NK-92 (cell line): ENCODE results near the gene ISCU.

Source experiments
- DNase-seq: peaks from one replicate; lab custom pipeline; 2025; ENCODE audit not compliant: unreplicated experiment; lab: John Stamatoyannopoulos, UW

Gene ISCU

DNA sequence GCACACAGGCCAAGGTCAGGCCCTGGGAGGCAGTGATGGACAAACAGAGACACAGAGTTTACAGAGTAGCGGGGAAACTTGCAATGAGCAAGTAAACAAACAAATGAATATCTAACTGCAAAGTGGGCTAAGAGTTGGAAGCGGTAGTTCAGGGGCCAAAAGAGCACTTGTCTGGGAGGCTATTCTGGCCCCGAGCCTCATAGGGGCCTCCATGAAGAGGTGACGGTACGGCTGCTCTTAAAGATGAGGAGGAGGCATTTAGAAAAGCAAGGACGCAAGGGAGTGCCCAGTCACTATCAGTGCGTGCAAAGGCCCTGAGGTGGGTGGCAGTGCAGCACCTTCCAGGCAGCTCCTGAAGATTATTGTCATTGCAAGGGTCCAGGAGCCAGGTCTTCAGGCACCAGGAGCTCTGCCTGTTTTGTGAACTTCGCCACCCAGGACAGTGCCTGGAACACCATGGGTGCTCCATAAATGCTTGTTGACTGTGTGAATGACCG is 39.9 kb downstream of the ISCU start:
- DNase-seq: no peak

DNA sequence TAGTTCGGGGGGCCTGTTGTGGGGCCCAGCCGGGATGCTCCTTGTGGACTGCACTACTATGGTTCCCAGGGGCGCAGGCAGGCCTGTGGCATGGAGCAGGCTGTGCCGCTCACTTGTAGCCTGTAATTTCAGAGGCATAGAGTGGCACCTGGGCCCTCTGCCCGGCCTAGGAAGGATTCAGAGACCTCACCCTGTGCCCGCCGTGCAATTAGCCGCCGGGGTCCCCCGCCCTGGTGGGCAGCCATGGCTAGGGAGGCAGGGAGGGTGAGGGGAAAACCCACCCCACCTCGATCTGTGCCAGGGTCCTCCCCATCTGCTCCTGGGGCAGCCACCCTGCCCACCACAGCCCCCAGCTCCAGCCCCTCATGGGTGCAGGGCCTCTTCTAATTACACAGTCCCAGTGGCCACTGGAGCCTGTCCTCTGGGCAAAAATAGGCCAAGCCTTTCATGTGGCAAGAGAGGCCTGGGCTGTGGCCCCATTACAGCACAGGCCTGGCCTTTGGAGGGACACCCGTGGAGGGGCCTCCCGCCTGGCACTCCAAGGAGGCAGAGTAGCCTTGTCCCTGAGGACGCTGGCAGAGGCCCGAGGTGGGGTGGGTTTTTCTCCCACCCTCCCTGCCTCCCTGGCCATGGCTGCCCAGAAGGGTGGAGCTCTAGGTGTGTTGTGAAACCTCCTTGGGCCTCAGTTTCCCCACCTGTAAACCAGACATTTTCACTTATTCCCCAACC is 40.7 kb downstream of the ISCU start:
- no peak for DNase-seq

DNA sequence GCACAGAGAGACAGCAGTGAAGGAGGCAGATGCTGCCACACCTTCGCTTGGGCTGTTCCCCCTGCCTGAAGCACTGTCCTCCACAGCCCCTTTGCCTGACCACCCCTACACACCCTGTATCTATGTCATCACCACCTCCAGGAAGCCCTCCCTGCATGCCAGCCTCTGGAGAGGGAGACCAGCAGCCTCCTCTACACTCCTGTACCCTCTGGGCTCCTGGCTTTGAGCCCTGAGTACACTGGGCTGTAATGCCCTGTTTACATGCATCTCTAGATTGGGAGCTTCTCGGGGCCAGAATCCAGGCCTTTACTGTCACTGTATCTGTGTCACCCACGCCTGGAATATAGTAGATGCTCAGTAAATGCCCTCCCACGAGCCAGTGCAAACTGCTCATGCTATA is 41.3 kb downstream of the ISCU start:
- no peak for DNase-seq

DNA sequence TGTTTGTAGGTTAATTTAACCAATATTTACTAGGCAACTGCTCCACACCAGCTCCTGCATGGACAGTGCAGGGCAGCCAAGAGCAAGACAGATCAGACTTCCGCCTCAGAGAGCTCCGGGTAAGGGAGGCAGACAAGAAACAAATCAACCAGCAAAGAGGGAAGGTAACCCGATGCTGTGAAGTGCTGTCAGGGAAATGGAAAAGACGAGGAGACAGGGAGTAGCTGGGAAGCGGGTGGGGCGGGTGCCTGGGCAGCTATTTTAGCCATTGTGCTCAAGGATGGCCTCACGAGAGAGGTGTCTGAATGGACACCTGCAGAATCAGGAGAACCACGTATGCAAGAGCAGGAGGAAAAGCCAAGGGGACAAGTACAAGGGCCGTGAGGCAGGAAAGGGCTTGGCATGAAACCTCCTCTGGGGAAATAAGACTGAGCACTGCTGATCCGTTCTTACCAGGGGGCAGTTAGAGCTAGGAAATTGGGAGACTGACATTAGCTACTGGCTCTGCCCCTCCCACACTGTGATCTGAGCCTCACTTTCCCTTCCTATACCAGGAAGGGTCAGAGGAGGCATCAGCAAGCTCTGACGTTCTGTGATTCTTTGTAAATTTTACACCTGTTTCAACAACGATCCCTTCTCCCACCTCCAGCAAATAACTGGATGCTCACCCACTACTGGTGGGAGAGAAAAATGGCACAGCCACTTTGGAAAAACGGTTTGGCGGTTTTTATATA is 42.0 kb downstream of the ISCU start:
- DNase-seq: no peak

DNA sequence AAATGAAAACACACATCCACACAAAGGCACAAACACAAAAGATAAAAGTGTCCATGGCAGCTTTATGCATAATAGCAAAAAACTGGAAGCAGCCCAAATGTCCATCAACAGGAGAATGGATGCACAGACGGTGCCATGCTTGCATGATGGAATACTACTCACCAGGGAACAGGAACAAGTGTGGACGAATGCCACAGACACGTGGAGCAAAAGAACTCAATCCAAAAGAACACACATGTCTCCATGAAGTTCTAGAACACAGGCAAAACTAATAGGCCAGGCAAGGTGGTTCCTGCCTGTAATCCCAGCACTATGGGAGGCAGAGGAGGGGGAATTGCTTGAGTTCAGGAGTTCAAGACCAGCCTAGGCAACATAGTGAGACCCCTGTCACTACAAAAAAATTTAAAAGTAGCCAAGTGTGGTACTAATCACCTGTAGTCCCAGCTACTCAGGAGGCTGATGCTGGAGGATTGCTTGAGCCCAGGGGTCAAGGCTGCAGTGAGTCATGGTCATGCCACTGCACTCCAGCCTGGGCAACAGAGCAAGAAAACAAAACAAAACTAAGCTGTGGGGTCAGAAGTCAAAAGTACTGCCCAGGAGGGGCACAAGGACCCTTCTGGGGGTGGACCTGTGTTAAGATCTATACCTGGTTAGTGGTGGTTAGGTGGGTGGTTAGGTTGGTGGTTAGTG is 42.7 kb downstream of the ISCU start:
- DNase-seq: no peak

DNA sequence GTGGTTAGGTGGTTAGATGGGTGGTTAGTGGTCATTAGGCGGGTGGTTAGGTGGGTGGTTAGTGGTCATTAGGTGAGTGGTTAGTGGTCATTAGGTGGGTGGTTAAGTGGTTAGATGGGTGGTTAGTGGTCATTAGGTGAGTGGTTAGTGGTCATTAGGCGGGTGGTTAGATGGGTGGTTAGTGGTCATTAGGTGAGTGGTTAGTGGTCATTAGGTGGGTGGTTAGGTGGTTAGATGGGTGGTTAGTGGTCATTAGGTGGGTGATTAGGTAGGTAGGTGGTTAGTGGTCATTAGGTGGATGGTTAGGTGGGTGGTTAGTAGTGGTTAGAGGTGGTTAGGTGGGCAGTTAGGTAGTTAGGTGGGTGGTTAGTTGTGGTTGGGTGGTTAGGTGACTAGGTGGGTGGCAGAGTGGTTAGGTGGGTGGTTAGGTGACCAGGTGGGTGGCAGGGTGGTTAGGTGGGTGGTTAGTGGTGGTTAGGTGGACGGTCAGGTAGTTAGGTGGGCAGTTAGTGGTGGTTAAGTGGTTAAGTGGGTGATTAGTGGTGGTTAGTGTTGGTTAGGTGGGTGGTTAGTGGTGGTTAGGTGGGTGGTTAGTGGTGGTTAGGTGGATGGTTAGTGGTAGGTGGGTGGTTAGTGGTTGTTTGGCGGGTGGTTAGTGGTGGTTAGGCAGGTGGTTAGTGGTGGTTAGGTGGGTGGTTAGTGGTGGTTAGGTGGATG is 43.5 kb downstream of the ISCU start:
- no peak for DNase-seq

DNA sequence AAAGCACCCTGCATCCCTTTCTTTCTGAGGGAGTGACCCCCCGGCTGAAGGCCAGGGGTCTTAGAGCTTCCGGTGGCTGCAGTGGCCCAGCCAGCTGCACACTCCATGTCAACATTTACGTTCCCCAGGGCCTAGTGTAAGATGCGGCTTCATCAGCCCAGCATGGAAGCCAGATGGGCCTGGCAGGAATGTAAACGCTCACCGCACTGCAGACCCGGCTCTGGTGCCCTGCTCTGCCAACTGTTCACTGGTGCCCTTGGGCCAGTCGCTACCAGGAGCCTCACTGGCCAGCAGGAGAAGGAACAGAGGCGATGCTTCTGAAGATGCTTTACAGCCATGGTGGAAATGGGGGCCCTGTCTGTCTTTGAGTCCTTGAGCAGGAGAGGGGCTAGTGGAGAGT is 44.1 kb downstream of the ISCU start:
- no peak for DNase-seq

DNA sequence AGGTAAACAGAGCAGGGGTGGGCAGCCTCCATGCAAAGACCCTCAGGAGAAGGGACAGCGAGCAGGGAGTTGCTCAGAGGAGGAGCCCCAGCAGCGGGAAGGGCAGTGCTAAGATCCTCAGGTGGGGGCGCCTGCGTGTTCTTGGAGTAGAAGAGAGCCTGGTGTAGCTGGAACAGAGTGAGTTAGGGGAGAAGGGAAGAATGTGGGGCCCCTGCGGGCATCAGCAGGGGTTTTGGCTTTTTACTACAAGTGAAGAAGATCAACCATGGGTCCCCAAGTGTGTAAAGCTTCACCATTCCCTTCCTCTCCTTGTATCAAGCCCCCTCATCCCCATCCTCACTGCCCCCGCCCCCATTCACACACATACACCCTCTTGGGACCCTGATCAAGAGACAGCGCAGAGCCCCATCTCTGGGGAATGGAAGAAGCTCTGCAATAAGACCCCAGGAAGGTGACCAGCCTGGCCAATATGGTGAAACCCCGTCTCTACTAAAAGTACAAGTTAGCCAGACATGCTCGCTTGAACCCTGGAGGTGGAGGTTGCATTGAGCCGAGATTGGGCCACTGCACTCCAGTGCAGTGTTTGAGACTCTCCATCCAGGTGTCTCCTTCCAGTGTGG is 45.7 kb downstream of the ISCU start:
- DNase-seq: no peak

DNA sequence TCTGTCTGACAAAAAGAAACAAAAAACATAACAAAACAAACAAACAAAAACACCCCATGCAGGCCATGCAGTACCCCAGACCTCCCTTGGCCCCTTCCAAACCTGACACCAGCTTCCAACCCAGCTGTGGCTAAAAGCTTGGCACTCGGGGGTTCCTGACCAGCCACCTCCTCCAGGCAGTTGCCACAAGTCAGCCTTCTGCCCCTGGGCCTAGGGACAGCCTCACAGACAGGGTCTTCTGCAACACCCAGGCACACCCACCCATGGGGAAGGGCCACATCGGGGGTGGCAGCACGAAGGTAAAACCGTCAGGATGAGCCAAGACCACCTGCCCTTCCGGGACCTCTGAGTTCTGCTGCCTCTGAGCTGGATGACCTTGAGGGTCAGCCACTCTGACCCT is 46.2 kb downstream of the ISCU start:
- no peak for DNase-seq

DNA sequence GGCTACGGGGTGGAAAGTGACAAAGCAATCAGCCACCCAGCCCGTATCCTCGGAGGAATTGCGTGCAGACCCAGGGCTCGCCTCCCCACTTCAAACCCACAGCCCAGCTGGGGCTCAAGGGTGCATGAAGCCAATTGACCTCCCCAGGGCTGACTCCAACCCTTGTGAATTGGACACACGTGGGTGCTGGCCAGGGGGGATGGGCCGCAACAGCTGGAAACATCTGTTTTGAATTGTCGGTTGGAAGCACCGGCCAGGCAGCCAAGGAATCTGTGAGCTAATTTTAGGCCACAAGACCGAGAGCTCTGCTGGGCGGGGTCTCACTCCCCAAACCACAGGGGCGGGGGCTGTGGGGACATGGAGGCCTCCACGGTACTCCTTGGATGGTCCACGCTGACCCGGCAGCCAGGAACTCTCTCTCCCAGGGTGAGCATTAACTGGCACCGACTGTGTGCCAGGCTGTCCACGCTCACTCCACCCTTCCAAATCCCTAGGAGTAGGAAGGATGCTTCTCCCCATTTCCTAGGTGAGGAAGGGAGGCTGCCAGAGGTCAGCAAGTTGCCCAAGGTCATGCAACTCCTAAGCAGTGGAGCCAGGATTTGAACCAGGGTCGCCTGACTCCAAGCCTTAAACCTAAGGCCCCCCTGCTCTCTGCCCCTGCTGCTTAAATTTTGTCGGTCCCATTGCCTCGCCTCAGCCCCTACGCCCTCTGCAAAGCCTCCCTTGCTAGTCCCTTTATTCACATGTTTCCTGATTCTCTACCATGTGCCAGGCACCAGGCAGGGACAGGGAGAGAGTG is 47.3 kb downstream of the ISCU start:
- DNase-seq: no peak

DNA sequence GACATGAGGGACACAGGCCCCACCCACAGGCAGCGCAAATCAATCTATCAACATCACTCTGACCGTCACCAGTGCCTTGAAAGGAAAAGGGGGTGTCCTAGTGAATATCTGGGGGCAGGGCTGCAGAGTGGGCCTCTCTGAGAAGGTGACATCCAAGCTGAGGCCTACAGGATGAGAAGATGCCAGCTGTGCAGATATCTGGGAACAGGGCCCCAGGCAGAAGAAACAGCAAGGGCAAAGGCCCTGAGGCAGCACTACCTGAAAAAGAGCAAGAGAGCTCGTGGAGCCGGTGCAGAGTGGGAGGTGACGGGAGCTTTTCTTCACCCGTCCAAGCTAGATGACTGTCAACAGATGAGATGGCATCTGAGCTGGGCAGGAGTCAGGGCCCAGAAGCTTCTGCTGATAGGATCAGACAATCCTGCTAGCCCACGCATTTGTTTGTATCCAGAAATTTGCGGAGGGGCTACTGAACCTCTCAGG is 48.0 kb downstream of the ISCU start:
- DNase-seq: no peak

DNA sequence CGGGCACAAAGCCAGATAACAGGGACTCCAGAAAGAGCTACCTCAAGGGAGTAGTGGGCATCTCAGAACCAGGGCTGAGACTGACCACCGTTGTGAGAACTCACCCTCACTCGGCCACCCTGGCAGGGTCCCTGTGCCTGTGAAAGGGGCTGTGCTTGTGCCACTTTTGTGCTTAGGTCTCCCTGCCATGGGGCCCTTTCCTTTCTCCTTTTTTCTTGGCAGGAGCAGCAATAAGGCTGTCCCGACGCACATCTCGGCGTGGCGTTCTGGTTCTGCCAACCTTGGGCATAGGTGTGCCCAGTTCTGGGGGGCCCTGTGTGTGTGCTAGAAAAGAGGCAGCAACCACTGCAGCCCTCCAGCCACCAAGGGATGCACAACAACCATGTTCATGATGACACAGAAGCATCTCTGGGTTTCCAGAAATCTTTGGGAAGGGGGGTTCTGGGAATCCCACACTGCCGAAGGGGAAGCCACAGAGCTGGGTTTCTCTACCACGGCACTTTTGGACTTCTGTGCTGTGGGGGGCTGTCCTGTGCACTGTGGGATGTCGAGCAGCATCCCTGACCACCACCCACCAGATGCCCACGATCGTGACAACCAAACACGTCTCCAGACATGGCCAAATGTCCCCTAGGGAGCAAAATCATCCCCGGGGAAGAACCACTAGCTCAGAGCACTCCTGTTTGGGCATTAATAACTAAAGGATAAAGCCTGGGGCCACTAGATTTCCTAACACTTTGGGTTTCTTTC is 48.6 kb downstream of the ISCU start:
- DNase-seq: no peak

DNA sequence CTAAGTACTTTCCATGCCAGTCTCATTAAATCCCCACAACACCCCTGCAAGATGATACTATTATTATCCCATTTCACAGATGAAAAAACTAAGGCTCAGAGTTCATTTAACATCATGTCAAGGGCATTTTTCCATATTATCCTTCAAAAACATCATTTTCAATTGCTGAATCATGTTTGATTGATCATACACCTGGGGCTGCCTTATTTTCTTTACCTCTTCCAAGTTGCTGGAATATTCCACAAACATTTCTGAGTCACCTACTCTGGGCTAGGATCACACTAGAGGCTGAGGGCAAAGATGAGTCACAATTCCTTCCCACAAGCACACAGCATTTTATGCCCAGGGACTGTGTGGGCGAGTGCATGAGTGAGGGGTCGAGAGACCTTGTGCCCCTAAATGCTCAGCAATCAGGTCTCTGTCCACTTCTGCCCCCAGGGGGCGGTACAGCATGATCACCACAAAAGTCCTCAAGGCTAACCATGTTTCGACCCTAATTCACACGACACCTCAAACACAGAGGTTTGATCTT is 49.6 kb downstream of the ISCU start:
- no peak for DNase-seq

DNA sequence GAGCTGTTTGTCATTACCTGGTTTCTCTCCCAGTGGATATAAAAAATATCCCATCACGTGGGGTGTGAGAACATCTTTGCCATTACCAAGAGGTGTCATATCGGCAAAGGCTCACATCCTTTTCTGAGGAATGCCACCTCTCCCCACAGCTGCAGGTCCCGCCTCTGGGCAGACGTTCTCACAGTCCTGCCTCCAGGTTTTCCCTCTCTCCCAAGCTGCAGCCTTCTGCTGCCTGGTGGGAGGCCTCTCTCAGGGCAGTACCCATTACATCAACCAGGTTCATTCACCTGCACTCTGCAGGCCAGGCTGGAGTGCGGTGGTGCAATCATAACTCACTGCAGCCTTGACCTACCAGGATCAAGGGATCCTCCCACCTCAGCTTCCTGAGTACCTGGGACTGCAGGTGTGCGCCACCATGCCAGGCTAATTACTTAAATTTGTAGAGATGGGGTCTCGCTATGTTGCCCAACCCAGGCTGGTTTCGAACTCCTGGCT is 50.4 kb downstream of the ISCU start:
- DNase-seq: no peak

DNA sequence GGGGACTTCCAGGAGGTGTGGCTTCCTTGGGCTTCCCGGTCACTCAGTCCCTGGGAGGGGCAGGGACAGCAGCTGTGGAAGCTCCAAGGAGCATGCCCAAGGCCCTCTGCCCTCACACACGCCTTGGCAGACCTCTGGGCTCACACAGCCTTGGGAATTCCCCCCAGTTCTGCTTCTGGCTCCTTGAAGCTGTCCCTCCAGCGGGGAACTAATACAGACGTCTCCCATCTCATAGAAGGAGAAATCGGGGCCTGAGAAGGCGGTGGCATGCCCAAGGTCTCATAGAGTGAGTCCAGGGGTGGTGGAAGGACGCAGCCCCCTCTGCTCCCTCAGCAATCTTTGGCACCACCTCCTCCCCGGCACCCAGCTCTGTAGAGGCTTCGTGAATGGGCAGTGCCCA is 51.2 kb downstream of the ISCU start:
- DNase-seq: no peak

DNA sequence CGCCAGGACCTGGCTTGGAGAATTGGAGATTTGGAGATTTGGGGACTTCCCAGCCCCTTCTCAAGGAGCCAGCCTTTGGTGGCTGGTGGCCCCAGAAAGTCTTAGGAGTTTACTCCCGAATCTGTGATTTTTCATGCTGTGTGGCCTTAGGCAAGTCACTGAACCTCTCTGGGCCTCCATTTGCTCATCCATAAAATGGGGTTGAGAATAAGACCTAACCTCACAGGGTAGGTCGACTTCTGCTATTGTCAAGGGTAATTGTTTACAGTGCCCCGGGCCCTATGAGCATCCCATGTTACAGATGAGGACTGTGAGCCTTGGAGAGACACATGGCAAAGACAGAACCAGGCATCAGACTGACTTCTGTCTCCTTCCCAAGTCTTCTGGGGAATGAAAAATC is 51.6 kb downstream of the ISCU start:
- no peak for DNase-seq

DNA sequence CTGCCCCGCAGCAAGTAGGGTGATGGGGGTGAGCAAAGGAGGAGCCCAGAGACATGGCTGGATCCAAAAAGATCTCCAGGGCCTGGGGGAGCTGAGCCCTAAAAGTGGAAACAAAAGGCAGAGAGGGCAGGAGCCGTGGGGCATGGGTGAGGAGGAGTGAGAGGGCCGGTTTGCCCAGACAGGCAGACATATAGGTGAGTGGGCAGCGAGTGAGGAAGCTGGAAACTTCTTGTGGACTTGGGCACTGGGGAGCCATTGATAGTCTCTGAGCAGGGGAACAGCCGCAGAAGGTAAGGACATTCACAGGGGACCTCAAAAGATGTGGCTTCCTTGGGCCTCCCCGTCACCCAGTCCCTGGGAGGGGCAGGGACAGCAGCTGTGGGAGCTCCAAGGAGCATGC is 52.2 kb downstream of the ISCU start:
- no peak for DNase-seq

DNA sequence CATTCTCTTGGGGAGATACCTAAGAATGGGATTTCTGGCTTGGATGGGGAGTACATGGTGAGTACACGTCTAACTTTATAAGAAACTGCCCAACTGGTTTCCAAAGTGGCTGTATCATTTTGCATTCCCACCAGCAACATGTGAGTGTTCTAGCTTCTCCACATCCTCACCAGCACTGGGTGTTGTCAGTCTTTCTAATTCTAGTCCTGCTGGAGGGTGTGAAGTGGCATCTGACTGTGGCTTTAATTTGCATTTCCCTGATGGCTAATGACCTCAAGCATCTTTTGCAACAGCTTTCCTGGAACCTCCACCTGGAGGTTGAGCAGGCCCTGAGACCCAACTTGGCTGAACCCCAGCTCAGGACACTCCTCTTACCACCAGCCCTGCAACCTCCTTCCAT is 53.5 kb downstream of the ISCU start:
- no peak for DNase-seq

DNA sequence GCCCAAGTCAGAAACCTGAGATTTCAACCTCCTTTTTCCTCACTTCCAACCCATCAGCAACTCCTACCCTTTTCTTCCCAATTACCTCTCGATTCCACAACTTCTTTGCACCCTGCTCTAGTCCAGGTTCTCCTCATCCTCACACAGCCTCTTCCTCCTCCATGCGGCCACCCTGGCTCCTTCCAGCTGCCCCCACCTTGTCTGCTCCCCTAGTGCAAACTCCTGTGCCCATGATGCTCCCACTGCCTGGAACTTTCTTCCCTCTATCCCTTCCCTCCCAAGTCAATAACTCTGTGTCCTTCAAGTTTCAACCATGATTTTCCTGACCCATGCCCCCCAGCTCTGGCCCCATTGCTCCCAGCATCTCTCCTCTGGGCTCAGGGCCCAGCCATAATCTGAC is 54.0 kb downstream of the ISCU start:
- no peak for DNase-seq
